A549 (cell line): ENCODE results near the gene CRACR2B. TPM values are rescaled to one million over a fixed set of nuclear protein-coding genes. Genes with fewer than 3 reads are reported as not detected.

Experiments
- ATAC-seq, 2 experiments: fragments of 200-7000 bp in 1 of 2; fragments of >200 bp in 1 of 2; cut with Nextera tagmentation in 1 of 2; cut with Tn5 transposase in 1 of 2; 3 replicates each; pipeline versions ENCODE4 v1.8.0 to v1.9.1; 2018 to 2020; ENCODE audit warnings: mild to moderate bottlenecking in 1 of 2, moderate library complexity in 1 of 2
- CTCF ChIA-PET: fragments of 300-600 bp; sonication (Branson Sonifier 250); formaldehyde crosslinking; extraction: SDS; loops from one replicate; lab custom pipeline; 2021; ENCODE audit warnings: antibody characterized with exemption, inconsistent platforms; lab: Yijun Ruan, JAX
- POLR2A ChIA-PET: fragments of 350-600 bp; formaldehyde crosslinking; extraction: SDS; loops from one replicate; lab custom pipeline; 2021; ENCODE audit warnings: antibody characterized with exemption, inconsistent platforms; lab: Yijun Ruan, JAX
- DNase-seq, 2 experiments: peaks; one replicate each; pipeline versions ENCODE4 v3.0.0 to v3.0.0-alpha.2; 2011 to 2016; ENCODE audit warnings: low read depth in 1 of 2, low spot score in 1 of 2
- FAIRE-seq: peaks from 2 replicates; lab custom pipeline; 2011; peaks lifted over from hg19 to GRCh38; lab: Jason Lieb, UNC
- H3K27ac ChIP-seq, 2 experiments: fragments of >200 bp; sonication (Bioruptor Twin); formaldehyde crosslinking; 3 replicates each; pipeline ENCODE4 v1.5.1; 2016 to 2017
- H3K4me1 ChIP-seq: fragments of >200 bp; sonication (Bioruptor Twin); formaldehyde crosslinking; 3 replicates; pipeline ENCODE4 v1.6.1; 2016
- H3K4me2 ChIP-seq: fragments of >200 bp; sonication (Bioruptor Twin); formaldehyde crosslinking; 3 replicates; pipeline ENCODE4 v1.6.1; 2016
- H3K4me3 ChIP-seq: fragments of >200 bp; sonication (Bioruptor Twin); formaldehyde crosslinking; 3 replicates; pipeline ENCODE4 v1.5.1; 2016
- H3K9me3 ChIP-seq: fragments of >200 bp; sonication (Bioruptor Twin); formaldehyde crosslinking; 3 replicates; pipeline ENCODE4 v1.6.1; 2016
- CHD2 ChIP-seq: fragments of 150-350 bp; IDR thresholded peaks from 2 replicates; pipeline ENCODE4 v1.6.1; 2014; ENCODE audit warnings: low read length; ENCODE audit not compliant: partially characterized antibody
- ESRRA ChIP-seq: fragments of 150-350 bp; IDR thresholded peaks from 2 replicates; pipeline ENCODE4 v1.6.1; 2014; ENCODE audit warnings: mild to moderate bottlenecking, low read length, borderline replicate concordance
- FOSL2 ChIP-seq, 2 experiments: fragments of 450-650 bp in 1 of 2; fragments of >200 bp in 1 of 2; sonication (Bioruptor Twin) in 1 of 2; formaldehyde crosslinking; IDR thresholded peaks; 2 replicates each; pipeline versions ENCODE4 v1.5.0 to v1.6.1; 2016 to 2020; ENCODE audit warnings: mild to moderate bottlenecking in 1 of 2, moderate library complexity in 1 of 2
- HDAC2 ChIP-seq: fragments of 200-600 bp; sonication (generic); IDR thresholded peaks from 2 replicates; pipeline ENCODE4 v1.6.1; 2016
- HEYL ChIP-seq: fragments of 250-450 bp; sonication (Bioruptor Pico); IDR thresholded peaks from 2 replicates; pipeline ENCODE4 v1.8.0; 2021; ENCODE audit warnings: mild to moderate bottlenecking, moderate library complexity
- HOXA7 ChIP-seq: fragments of 250-450 bp; sonication (Bioruptor Pico); IDR thresholded peaks from 2 replicates; pipeline ENCODE4 v1.5.0; 2020; ENCODE audit warnings: mild to moderate bottlenecking, moderate library complexity
- HOXB5 ChIP-seq: fragments of 250-450 bp; sonication (Bioruptor Pico); IDR thresholded peaks from 2 replicates; pipeline ENCODE4 v1.5.0; 2020; ENCODE audit warnings: mild to moderate bottlenecking, moderate library complexity
- JUN ChIP-seq, 2 experiments: fragments of >200 bp; sonication (Bioruptor Twin); formaldehyde crosslinking; IDR thresholded peaks; 2 replicates in 1 of 2; 3 replicates in 1 of 2; pipeline ENCODE4 v1.6.1; 2016 to 2017
- JUNB ChIP-seq: fragments of >200 bp; sonication (Bioruptor Twin); formaldehyde crosslinking; IDR thresholded peaks from 2 replicates; pipeline ENCODE4 v1.6.1; 2016
- KDM5A ChIP-seq: fragments of 200-600 bp; sonication (generic); IDR thresholded peaks from 2 replicates; pipeline ENCODE4 v1.6.1; 2016; ENCODE audit warnings: antibody characterized with exemption, mild to moderate bottlenecking
- MAZ ChIP-seq: fragments of 150-350 bp; IDR thresholded peaks from 2 replicates; pipeline ENCODE4 v1.6.1; 2014; ENCODE audit warnings: antibody characterized with exemption, low read depth, low read length, borderline replicate concordance
- MYC ChIP-seq: IDR thresholded peaks from 2 replicates; pipeline ENCODE4 v1.6.1; 2012; ENCODE audit warnings: mild to moderate bottlenecking, inconsistent platforms, low read length, improper control_type of control experiment, borderline replicate concordance
- NFE2L2 ChIP-seq: fragments of 150-350 bp; conservative IDR thresholded peaks from 2 replicates; pipeline ENCODE4 v1.6.1; 2014; ENCODE audit warnings: low read length
- NPAS2 ChIP-seq: fragments of 250-450 bp; sonication (Bioruptor Pico); IDR thresholded peaks from 2 replicates; pipeline ENCODE4 v1.8.0; 2022; ENCODE audit warnings: mild to moderate bottlenecking, moderate library complexity, borderline replicate concordance
- POLR2AphosphoS2 ChIP-seq: conservative IDR thresholded peaks from 2 replicates; pipeline ENCODE4 v1.6.1; 2012; ENCODE audit warnings: low read length, improper control_type of control experiment, inconsistent platforms
- RAD21 ChIP-seq, 2 experiments: fragments of >200 bp in 1 of 2; sonication (Bioruptor Twin) in 1 of 2; formaldehyde crosslinking in 1 of 2; IDR thresholded peaks in 1 of 2; conservative IDR thresholded peaks in 1 of 2; 2 replicates in 1 of 2; 3 replicates in 1 of 2; pipeline ENCODE4 v1.6.1; 2012 to 2018; ENCODE audit warnings: inconsistent platforms in 1 of 2
- RARB ChIP-seq: fragments of 250-450 bp; sonication (Bioruptor Pico); IDR thresholded peaks from 2 replicates; pipeline ENCODE4 v1.8.0; 2021; ENCODE audit warnings: mild to moderate bottlenecking, moderate library complexity
- RCOR1 ChIP-seq: fragments of 150-350 bp; IDR thresholded peaks from 2 replicates; pipeline ENCODE4 v1.6.1; 2014; ENCODE audit warnings: antibody characterized with exemption, low read length, low read depth
- RFX5 ChIP-seq: fragments of 450-650 bp; IDR thresholded peaks from 2 replicates; pipeline ENCODE4 v1.7.1; 2014; ENCODE audit warnings: antibody characterized with exemption, mild to moderate bottlenecking, moderate library complexity
- RNF2 ChIP-seq: fragments of 200-600 bp; sonication (generic); IDR thresholded peaks from 2 replicates; pipeline ENCODE4 v1.6.1; 2016; ENCODE audit warnings: low read depth, mild to moderate bottlenecking, antibody characterized with exemption, moderate library complexity, borderline replicate concordance
- SREBF2 ChIP-seq: fragments of 450-650 bp; IDR thresholded peaks from 2 replicates; pipeline ENCODE4 v1.6.1; 2014; ENCODE audit warnings: mild to moderate bottlenecking, moderate library complexity
- TFCP2L1 ChIP-seq: fragments of 250-450 bp; sonication (Bioruptor Pico); IDR thresholded peaks from 2 replicates; pipeline ENCODE4 v1.5.0; 2021; ENCODE audit warnings: mild to moderate bottlenecking
- ZC3H11A ChIP-seq: fragments of 450-650 bp; IDR thresholded peaks from 2 replicates; pipeline ENCODE4 v1.6.1; 2014; ENCODE audit warnings: antibody characterized with exemption, mild to moderate bottlenecking
- ZSCAN20 ChIP-seq: fragments of 250-450 bp; sonication (Bioruptor Pico); IDR thresholded peaks from 2 replicates; pipeline ENCODE4 v1.8.0; 2022; ENCODE audit warnings: mild to moderate bottlenecking, moderate library complexity
- WGBS: methylation state at CpG from one replicate; pipeline ENCODE4 v1.1.6; 2017; ENCODE audit errors: missing lambda C conversion rate; 5-methylcytosine and 5-hydroxymethylcytosine counted together
- polyA plus RNA-seq, 4 experiments: library from polyadenylated mRNA; depleted of rRNA in 3 of 4; stranded (reverse); fragments of >200 nt; fragmentation: RNase III in 1 of 4; extraction: RNeasy Plus Mini Kit Qiagen cat#74134 plus additional on column Dnase treatment in 1 of 4; gene quantifications; 2 replicates in 3 of 4; 3 replicates in 1 of 4; pipeline ENCODE4 v1.2.3, GENCODE V29; 2011 to 2017
- TF ChIP-seq, protein P1 (sequence below): fragments of >200 bp; sonication (Bioruptor Twin); formaldehyde crosslinking; IDR thresholded peaks from 3 replicates; pipeline ENCODE4 v1.5.1; 2016
- TF ChIP-seq, protein P2 (sequence below): fragments of 200-600 bp; sonication (generic); IDR thresholded peaks from 2 replicates; pipeline ENCODE4 v1.6.1; 2016; ENCODE audit warnings: antibody characterized with exemption, mild to moderate bottlenecking, moderate library complexity
- TF ChIP-seq, protein P3 (sequence below): IDR thresholded peaks from 2 replicates; pipeline ENCODE4 v1.6.1; 2012
- TF ChIP-seq, protein P4 (sequence below): fragments of 250-450 bp; sonication (Bioruptor Pico); IDR thresholded peaks from 2 replicates; pipeline ENCODE4 v1.5.0; 2020; ENCODE audit warnings: low read depth, mild to moderate bottlenecking, moderate library complexity

CRACR2B gene
- polyA plus RNA-seq, 2 of the 4 experiments (the other 2 are of a cell fraction), result 1.2 to 3.0 TPM

DNA sequence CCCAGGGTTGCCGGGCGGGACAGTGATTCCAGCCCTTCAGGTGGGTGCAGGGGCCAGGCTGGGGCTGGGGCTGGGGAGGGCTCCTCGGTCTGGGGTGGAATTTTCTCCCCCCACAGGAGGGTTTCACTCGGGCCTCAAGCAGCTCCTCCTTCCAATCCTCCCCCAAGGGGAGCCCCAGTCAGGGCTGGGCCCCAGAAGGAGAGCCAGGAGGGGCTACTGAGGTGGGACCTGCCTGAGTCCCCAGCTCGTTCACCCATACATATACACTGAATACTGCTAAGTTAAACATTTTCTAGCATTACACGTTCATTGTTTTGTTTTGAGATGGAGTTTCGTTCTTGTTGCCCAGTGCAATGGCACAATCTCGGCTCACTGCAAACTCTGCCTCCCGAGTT, 1.5 kb upstream of the CRACR2B start:
- no peak for ATAC-seq
- Histone ChIP-seq H3K4me3 (no peak overlapping the region; the same call in 2 of the 3 replicates), H3K4me2 (peak overlapping the region; percentile 87)
- no peak for DNase-seq
- no peak for TF ChIP-seq ESRRA
- TF ChIP-seq HOXB5 (CRISPR knock-in tag), result no peak
- no peak for TF ChIP-seq RARB (CRISPR knock-in tag)
- no peak for TF ChIP-seq KDM5A
- TF ChIP-seq JUN (IDR thresholded peaks at IDR 0.05), result no peak
- TF ChIP-seq, protein P1, sequence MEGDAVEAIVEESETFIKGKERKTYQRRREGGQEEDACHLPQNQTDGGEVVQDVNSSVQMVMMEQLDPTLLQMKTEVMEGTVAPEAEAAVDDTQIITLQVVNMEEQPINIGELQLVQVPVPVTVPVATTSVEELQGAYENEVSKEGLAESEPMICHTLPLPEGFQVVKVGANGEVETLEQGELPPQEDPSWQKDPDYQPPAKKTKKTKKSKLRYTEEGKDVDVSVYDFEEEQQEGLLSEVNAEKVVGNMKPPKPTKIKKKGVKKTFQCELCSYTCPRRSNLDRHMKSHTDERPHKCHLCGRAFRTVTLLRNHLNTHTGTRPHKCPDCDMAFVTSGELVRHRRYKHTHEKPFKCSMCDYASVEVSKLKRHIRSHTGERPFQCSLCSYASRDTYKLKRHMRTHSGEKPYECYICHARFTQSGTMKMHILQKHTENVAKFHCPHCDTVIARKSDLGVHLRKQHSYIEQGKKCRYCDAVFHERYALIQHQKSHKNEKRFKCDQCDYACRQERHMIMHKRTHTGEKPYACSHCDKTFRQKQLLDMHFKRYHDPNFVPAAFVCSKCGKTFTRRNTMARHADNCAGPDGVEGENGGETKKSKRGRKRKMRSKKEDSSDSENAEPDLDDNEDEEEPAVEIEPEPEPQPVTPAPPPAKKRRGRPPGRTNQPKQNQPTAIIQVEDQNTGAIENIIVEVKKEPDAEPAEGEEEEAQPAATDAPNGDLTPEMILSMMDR, result no peak
- TF ChIP-seq HDAC2, result no peak
- TF ChIP-seq HEYL, result no peak
- TF ChIP-seq RCOR1, result no peak
- no peak for TF ChIP-seq MYC
- no peak for TF ChIP-seq HOXA7 (CRISPR knock-in tag)
- TF ChIP-seq RNF2, result no peak
- no peak for TF ChIP-seq ZSCAN20
- TF ChIP-seq, all 56 proteins: peak for 0
- FAIRE-seq, result no peak
- CTCF ChIA-PET, result no interaction called here
- Histone ChIP-seq H3K27ac (peak overlapping the region in 1 of 2 experiments; percentile 88; a peak in 3 of 6 replicates), H3K9me3 (no peaks in the 10 kb centered on the region), H3K4me1 (peaks cover 57% of the 10 kb centered on the region)
- POLR2A ChIA-PET, result no interaction called here
- WGBS, result 57% methylated on average over 7 of the region's 9 CpGs

DNA sequence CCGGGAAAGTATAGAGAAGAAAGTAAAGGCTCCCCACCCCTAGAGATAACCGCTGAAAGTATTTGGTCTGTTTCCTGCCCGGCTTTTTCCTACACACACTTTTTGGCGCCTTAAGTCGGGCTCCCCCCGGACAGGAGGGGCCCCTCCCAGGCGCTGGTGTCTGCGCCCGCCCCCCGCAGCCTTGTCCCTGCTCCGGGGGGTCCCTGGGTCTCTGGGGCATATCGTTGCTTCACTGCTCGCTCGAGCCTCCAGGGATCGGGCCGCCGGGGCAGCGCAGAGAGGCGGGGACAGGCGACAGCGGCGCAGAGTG, 928 bp upstream of the CRACR2B start:
- TF ChIP-seq HOXB5 (CRISPR knock-in tag), result no peak
- no peak for TF ChIP-seq RFX5
- TF ChIP-seq FOSL2 (IDR thresholded peaks at IDR 0.05), result no peak
- TF ChIP-seq FOSL2 (CRISPR knock-in tag; IDR thresholded peaks at IDR 0.05), result no peak
- TF ChIP-seq TFCP2L1 (CRISPR knock-in tag), result no peak
- TF ChIP-seq JUNB, result no peak
- TF ChIP-seq, protein P2, sequence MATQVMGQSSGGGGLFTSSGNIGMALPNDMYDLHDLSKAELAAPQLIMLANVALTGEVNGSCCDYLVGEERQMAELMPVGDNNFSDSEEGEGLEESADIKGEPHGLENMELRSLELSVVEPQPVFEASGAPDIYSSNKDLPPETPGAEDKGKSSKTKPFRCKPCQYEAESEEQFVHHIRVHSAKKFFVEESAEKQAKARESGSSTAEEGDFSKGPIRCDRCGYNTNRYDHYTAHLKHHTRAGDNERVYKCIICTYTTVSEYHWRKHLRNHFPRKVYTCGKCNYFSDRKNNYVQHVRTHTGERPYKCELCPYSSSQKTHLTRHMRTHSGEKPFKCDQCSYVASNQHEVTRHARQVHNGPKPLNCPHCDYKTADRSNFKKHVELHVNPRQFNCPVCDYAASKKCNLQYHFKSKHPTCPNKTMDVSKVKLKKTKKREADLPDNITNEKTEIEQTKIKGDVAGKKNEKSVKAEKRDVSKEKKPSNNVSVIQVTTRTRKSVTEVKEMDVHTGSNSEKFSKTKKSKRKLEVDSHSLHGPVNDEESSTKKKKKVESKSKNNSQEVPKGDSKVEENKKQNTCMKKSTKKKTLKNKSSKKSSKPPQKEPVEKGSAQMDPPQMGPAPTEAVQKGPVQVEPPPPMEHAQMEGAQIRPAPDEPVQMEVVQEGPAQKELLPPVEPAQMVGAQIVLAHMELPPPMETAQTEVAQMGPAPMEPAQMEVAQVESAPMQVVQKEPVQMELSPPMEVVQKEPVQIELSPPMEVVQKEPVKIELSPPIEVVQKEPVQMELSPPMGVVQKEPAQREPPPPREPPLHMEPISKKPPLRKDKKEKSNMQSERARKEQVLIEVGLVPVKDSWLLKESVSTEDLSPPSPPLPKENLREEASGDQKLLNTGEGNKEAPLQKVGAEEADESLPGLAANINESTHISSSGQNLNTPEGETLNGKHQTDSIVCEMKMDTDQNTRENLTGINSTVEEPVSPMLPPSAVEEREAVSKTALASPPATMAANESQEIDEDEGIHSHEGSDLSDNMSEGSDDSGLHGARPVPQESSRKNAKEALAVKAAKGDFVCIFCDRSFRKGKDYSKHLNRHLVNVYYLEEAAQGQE, result no peak
- no peak for TF ChIP-seq HDAC2
- TF ChIP-seq MAZ, result no peak
- TF ChIP-seq SREBF2, result no peak
- no peak for TF ChIP-seq NFE2L2
- no peak for TF ChIP-seq CHD2
- TF ChIP-seq, protein P3, sequence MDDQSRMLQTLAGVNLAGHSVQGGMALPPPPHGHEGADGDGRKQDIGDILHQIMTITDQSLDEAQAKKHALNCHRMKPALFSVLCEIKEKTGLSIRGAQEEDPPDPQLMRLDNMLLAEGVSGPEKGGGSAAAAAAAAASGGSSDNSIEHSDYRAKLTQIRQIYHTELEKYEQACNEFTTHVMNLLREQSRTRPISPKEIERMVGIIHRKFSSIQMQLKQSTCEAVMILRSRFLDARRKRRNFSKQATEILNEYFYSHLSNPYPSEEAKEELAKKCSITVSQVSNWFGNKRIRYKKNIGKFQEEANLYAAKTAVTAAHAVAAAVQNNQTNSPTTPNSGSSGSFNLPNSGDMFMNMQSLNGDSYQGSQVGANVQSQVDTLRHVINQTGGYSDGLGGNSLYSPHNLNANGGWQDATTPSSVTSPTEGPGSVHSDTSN, result no peak
- TF ChIP-seq RAD21 (conservative IDR thresholded peaks at IDR 0.05 in 1 of 2, IDR thresholded peaks at IDR 0.05 in 1 of 2), result no peak
- TF ChIP-seq ZC3H11A, result no peak
- TF ChIP-seq NPAS2, result no peak
- no peak for TF ChIP-seq POLR2AphosphoS2
- TF ChIP-seq RNF2, result no peak
- TF ChIP-seq, protein P4, sequence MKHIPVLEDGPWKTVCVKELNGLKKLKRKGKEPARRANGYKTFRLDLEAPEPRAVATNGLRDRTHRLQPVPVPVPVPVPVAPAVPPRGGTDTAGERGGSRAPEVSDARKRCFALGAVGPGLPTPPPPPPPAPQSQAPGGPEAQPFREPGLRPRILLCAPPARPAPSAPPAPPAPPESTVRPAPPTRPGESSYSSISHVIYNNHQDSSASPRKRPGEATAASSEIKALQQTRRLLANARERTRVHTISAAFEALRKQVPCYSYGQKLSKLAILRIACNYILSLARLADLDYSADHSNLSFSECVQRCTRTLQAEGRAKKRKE (CRISPR knock-in tag), result no peak
- peak overlapping the region; percentile 80 to 88 for H3K27ac ChIP-seq

More for the DNA sequence above, 928 bp upstream of the CRACR2B start:
- DNase-seq (no peak), ATAC-seq (no peak), FAIRE-seq (no peak)
- 29% methylated on average over 9 of the region's 22 CpGs for WGBS
- ChIA-PET POLR2A (no interaction called here), CTCF (interaction anchor here (1.4 kb wide), 1 partner anchor 9 kb away, joined by 4 read pairs; no protein-coding TSS in a partner anchor)
- Histone ChIP-seq H3K4me3 (peak overlapping the region; percentile 52), H3K9me3 (no peaks in the 10 kb centered on the region), H3K4me1 (peaks cover 57% of the 10 kb centered on the region), H3K4me2 (peak overlapping the region; percentile 87)
